ENCODE results near the gene SEC11A.
"Not testable (repeated sequence)": the region's sequence is repeated elsewhere in the genome, so short reads cannot be mapped to it uniquely, and the experiment has no call there.

SEC11A gene

GRCh38 chr15:84669726-84670125 is 46.2 kb downstream of the SEC11A start:
- DNase-seq = no peak

DNA sequence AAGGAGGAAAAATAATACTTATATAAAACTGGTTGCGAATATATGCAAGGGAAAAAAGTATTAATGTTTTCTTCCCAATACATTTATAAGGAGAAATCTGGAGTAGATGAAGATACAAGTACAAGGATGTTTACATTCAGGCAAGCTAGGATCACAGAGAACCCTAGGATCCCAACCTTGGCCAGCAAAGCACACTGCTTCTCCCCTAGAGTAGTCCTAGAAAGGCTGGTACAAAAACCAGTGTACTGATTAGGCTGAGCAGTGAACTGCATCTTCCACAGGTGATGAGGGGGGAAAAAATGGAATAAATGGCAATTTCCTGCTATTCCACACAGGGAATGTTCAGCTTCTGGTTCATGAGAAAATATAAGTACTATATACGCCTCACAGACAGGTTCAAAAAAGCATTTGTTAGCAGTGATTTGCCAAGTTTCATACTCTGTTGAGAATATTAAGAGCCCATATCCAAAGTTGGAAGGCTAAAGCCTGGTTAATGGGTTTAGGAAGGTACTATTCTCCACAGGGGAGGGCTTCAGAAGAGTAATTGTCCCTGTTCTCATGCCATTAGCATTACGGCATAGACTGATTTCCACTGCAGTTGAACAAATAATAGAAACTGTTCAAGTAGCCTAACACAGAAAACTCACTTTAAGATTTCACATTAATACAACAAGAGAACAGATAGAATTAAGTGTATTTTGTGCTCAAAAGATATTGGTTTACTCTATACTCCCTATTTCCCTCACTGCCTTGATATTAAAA is 47.5 kb downstream of the SEC11A start:
- DNase-seq = no peak

DNA sequence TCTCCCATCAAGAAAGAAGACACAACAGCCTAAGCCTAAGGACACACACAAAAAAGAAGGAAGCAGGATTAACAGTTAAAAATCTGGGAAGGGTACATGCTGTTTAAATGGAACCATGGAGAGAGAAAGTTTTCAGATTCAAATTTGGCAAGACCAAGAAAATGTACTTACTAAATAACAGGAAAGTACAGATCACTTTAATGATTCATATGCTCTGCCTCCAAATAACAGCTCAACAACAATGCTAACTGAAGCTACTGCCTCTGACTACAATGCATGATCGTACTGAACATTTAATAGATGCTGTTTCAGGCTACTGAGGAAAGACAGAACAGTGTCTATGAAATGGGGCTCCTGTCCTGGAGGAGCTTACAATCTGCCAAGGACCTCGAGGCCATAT is 49.6 kb downstream of the SEC11A start:
- no peak for DNase-seq

- no peak for DNase-seq
These were observed 54.9 kb downstream of the SEC11A start for GRCh38 chr15:84661001-84661400.

DNA sequence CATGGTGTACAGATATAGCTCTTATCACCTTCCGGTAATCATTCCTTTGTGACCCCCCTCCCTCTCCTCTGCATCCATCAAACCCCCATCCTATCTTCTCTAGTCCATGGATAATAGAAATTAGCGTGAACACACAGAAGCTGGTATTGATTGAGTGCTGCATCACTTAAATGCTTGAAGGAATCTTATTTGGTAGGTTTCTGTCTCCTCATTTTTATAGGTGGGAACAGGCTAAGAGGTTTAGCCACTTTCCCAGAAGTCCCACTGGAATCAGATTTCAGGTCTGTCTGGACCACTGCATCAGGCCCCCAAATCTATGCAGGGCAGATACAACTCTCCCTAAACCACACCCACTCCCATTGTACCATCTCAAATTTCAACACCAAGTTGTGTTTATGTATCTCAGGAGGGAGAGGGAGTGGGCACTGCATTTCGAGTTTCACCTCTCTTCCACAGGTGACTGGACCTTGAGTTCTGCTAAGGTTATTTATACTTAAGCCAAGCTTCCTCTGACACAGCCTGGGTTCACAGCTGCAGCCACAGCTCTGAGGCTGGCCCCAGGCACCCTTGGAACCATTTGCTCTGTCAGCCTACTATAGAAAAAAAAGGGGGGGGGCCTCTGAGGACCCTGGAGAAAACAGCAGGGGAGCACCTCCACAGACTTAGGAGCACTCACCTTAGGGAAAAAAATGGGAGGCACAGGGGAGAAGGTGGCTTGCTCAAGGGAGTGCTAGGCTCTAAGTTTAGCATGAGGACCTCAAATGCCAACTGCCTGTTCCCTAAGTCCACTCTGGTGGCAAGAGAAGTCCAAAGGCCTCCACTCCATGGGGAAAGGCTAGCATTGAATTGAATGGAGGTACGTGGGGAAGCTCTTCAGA is 55.8 kb downstream of the SEC11A start:
- no peak for DNase-seq

DNA sequence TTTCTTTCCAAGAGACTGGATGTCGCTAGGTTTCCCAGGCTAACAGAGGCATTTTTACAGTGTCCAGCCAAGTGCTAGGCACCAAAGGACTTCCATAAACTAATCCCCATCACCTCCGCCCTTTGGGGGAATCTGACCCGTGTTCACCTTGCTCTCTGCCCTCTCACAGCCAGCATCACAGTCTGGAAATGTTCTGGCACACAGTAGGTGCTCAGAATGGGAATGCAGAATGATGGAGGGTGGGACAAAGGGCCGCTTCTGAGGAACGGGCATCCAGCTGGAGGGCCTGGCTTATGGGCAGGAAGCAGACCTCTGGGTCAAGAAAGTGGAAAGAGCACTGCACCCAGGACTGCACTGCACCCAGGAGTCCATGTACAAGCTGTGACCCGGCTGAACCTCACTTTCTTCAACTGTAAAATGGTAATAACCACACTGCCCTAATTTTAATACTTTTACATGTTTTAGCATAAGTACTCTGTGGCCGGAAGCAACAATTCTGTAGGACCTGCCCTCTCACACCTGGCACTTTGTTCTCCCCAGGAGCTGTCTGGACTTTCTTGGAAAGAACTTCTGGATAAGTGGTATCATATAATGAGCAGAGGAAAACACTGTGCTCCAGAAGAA is 57.0 kb downstream of the SEC11A start:
- no peak for DNase-seq

- peak; percentile 90 for DNase-seq
These were observed 57.7 kb downstream of the SEC11A start, which contains the start of gene NMB for GRCh38 chr15:84658080-84658787. Gene NMB (minus strand): TSS chr15:84658199. CDS start chr15:84658152, 47 bp downstream.

DNA sequence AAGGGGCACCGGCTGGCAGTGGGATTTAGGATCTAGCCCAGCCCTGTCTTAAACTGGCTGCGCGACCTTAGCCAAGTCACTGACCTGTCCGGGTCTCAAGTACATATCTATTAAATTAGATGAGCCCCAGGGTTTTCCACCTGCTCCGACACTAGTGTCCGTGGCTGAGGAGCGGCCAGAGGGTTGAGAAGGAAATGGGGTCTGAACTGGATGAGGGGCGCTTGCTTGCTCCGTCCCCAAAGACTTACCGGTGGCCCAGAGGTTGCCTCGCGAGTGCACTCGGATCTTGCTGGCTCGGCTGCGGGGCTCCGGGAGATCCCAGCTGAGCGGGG is 58.2 kb downstream of the SEC11A start:
- no peak for DNase-seq

GRCh38 chr15:84656972-84657371 is 59.0 kb downstream of the SEC11A start:
- DNase-seq = no peak

- DNase-seq = peak; percentile 82
These were observed 61.1 kb downstream of the SEC11A start for GRCh38 chr15:84654689-84655453.

GRCh38 chr15:84653910-84654688 is 61.8 kb downstream of the SEC11A start, which contains the start of gene WDR73:
Gene WDR73 (minus strand): TSS chr15:84654283. CDS start chr15:84654274, 9 bp downstream.
- peak; percentile 96 for DNase-seq

- no peak for DNase-seq
These were observed 62.4 kb downstream of the SEC11A start for GRCh38 chr15:84653584-84653909.

DNA sequence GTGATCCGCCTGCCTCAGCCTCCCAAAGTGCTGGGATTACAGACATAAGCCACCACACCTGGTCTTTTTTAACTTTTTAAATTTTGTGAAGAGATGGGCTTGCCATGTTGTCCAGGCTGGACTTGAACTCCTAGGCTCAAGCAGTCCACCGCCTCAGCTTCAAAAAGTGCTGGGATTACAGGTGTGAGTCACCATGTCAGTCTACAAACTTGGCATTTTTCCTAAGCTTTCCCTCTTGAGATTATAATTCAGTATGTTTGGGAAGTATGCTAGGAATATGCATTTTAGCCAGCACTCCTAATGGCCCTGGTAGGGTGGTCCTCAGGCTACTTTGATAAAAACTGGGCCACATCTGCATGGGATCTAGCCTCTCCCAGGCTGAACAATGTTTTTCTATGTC is 66.2 kb downstream of the SEC11A start:
- DNase-seq = no peak

- DNase-seq = no peak
These were observed 67.4 kb downstream of the SEC11A start for GRCh38 chr15:84648539-84648938.

GRCh38 chr15:84647726-84648125 is 68.2 kb downstream of the SEC11A start:
- DNase-seq = no peak

DNA sequence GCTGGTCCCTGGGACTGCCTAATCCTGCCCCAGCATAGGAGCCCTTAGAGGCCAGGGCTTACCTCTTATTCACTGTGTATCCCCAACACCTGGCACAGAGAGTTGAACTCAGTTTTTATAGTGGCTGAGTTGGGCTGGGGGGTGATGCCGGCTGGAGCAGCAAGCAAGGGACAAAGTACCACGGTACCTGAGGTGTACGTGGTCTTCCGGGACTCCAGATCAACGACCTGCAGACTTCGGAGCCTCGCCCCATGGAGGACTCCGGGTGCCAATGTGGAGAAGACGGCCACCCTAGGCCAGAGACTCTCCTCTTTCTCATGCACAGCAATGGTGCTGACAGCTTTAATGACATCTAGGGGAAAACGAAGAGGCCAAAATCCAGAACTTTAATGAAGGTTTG is 69.9 kb downstream of the SEC11A start:
- DNase-seq = no peak

- DNase-seq = no peak
These were observed 70.4 kb downstream of the SEC11A start for GRCh38 chr15:84645496-84645895.

GRCh38 chr15:84643838-84644237 is 72.1 kb downstream of the SEC11A start:
- DNase-seq = no peak

DNA sequence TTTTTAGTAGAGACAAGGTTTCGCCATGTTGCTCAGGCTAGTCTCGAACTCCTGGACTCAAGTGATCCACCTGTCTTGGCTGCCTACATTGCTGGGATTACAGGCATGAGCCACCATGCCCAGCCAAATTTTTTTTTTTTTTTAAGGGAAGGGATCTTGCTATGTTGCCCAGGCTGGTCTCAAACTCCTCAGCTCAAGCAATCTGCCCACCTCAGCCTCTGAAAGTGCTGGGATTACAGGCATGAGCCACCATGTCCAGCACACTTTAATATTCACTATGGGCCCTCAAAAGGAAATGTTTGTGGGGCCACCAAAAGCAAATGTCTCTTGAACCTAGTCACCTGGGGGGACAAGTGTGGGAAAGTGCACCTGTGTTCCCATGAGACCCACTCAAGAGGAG is 73.3 kb downstream of the SEC11A start:
- DNase-seq = not testable (repeated sequence)

DNA sequence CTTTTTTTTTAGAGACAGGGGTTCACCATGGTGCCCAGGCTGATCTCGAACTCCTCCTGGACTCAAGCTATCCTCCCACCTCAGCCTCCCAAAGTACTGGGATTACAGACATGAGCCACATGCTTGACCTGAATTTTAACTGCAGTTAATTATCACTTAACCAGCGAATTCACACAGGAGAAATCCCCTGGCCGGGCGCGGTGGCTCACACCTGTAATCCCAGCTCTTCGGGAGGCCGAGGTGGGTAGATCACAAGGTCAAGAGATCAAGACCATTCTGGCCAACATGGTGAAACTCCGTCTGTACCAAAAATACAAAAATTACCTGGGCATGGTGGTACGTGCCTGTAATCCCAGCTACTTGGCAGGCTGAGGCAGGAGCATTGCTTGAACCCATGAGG is 74.1 kb downstream of the SEC11A start:
- not testable (repeated sequence) for DNase-seq

GRCh38 chr15:84638103-84638502 is 77.8 kb downstream of the SEC11A start:
- no peak for DNase-seq
